GM19025 (cell line): ENCODE data around the gene TIMM17A.
A peak's percentile ranks its signal among the peaks of the same experiment; 100 is the strongest.

Experiments
- ATAC-seq: cut with Tn5 transposase; IDR thresholded peaks from one replicate; pipeline ENCODE4 v1.9.1; 2021; ENCODE audit warnings: mild to moderate bottlenecking, low read depth, moderate library complexity; ENCODE audit not compliant: unreplicated experiment

The TIMM17A gene

GRCh38 chr1:201982082-201982622, 26.8 kb downstream of the TIMM17A start:
- ATAC-seq, result no peak

GRCh38 chr1:201982623-201983379, 27.5 kb downstream of the TIMM17A start, which contains the start of gene RNPEP:
RNPEP (plus strand) TSS chr1:201982648; CDS start chr1:201982667, 19 bp downstream.
- peak; percentile 68 for ATAC-seq

GRCh38 chr1:201983380-201983805, 28.1 kb downstream of the TIMM17A start:
- no peak for ATAC-seq

GRCh38 chr1:201984446-201984845, 29.1 kb downstream of the TIMM17A start:
- ATAC-seq, result no peak

GRCh38 chr1:201985355-201985754, 30.1 kb downstream of the TIMM17A start:
- ATAC-seq, result no peak

GRCh38 chr1:201988601-201989000, 33.3 kb downstream of the TIMM17A start:
- ATAC-seq, result no peak

- no peak for ATAC-seq
Observed at GRCh38 chr1:201989354-201990128, 34.2 kb downstream of the TIMM17A start.

GRCh38 chr1:201990427-201990826, 35.1 kb downstream of the TIMM17A start:
- ATAC-seq, result no peak

GRCh38 chr1:201999625-202000238, 44.4 kb downstream of the TIMM17A start:
- ATAC-seq, result no peak

- ATAC-seq, result no peak
Observed at GRCh38 chr1:202002507-202002906, 47.2 kb downstream of the TIMM17A start.

GRCh38 chr1:202004711-202005110, 49.4 kb downstream of the TIMM17A start:
- ATAC-seq, result no peak

GRCh38 chr1:202005958-202006357, 50.7 kb downstream of the TIMM17A start:
- ATAC-seq, result no peak

- ATAC-seq, result no peak
Observed at GRCh38 chr1:202007304-202007703, 52.0 kb downstream of the TIMM17A start.

GRCh38 chr1:202007805-202008489, 52.6 kb downstream of the TIMM17A start:
- ATAC-seq, result no peak

- ATAC-seq, result peak; percentile 36
Observed at GRCh38 chr1:202009326-202010179, 54.2 kb downstream of the TIMM17A start.

- ATAC-seq, result peak; percentile 94
Observed at GRCh38 chr1:202010180-202011015, 55.1 kb downstream of the TIMM17A start, which contains the start of gene ELF3. ELF3 (plus strand) TSS chr1:202010587; CDS start chr1:202011137, 550 bp downstream.

GRCh38 chr1:202011994-202012393, 56.7 kb downstream of the TIMM17A start:
- ATAC-seq, result no peak
